HL-60/S4 treated with phorbol 12-myristate 13-acetate at 8.2 ng/mL for 4 days and 3 days (cell line): Measurements from ENCODE around the gene TBX2.

Experiments
- in situ Hi-C: fragments of 300-500 bp; cut with MboI; formaldehyde crosslinking; loops from 2 replicates; pipeline ENCODE4 v1.15.0; 2022; ENCODE audit warnings: low sequenced_read_pairs

Gene TBX2

GRCh38 chr17:61368049-61368831, 31.4 kb upstream of the TBX2 start:
- in situ Hi-C loops = no loop called here

- in situ Hi-C loops = no loop called here
Measured at GRCh38 chr17:61368832-61369450, 30.7 kb upstream of the TBX2 start.

- in situ Hi-C loops = no loop called here
Measured at GRCh38 chr17:61369751-61370150, 29.9 kb upstream of the TBX2 start.

- in situ Hi-C loops = no loop called here
Measured at GRCh38 chr17:61371179-61371578, 28.5 kb upstream of the TBX2 start.

- in situ Hi-C loops = no loop called here
Measured at GRCh38 chr17:61371606-61372005, 28.0 kb upstream of the TBX2 start.

- in situ Hi-C loops = no loop called here
Measured at GRCh38 chr17:61372436-61372835, 27.2 kb upstream of the TBX2 start.

- in situ Hi-C loops = loop anchor here (25.0 kb wide), 1 partner anchor 365 kb away; no protein-coding TSS in a partner anchor
Measured at GRCh38 chr17:61376931-61377838, 22.5 kb upstream of the TBX2 start.

GRCh38 chr17:61378658-61379456, 20.8 kb upstream of the TBX2 start:
- in situ Hi-C loops = loop anchor here (25.0 kb wide), 1 partner anchor 367 kb away; no protein-coding TSS in a partner anchor

GRCh38 chr17:61379457-61380216, 20.0 kb upstream of the TBX2 start:
- in situ Hi-C loops = loop anchor here (25.0 kb wide), 1 partner anchor 367 kb away; no protein-coding TSS in a partner anchor

GRCh38 chr17:61380217-61380835, 19.3 kb upstream of the TBX2 start:
- in situ Hi-C loops = loop anchor here (25.0 kb wide), 1 partner anchor 368 kb away; no protein-coding TSS in a partner anchor

GRCh38 chr17:61380836-61381525, 18.7 kb upstream of the TBX2 start:
- in situ Hi-C loops = loop anchor here (25.0 kb wide), 1 partner anchor 369 kb away; no protein-coding TSS in a partner anchor

- in situ Hi-C loops = loop anchor here (25.0 kb wide), 1 partner anchor 369 kb away; no protein-coding TSS in a partner anchor
Measured at GRCh38 chr17:61381537-61381936, 18.1 kb upstream of the TBX2 start.

- in situ Hi-C loops = loop anchor here (25.0 kb wide), 1 partner anchor 371 kb away; no protein-coding TSS in a partner anchor
Measured at GRCh38 chr17:61382796-61383688, 16.6 kb upstream of the TBX2 start.

- in situ Hi-C loops = loop anchor here (25.0 kb wide), 1 partner anchor 371 kb away; no protein-coding TSS in a partner anchor
Measured at GRCh38 chr17:61383689-61384201, 15.9 kb upstream of the TBX2 start.

GRCh38 chr17:61384354-61384691, 15.3 kb upstream of the TBX2 start:
- in situ Hi-C loops = loop anchor here (25.0 kb wide), 1 partner anchor 372 kb away; no protein-coding TSS in a partner anchor

- in situ Hi-C loops = loop anchor here (25.0 kb wide), 1 partner anchor 373 kb away; no protein-coding TSS in a partner anchor
Measured at GRCh38 chr17:61384692-61385576, 14.7 kb upstream of the TBX2 start.
